ENCODE measurements around the gene SPTBN2. TPM values are rescaled to one million over a fixed set of nuclear protein-coding genes. Genes with fewer than 3 reads are reported as not detected.

Gene SPTBN2
- total and polyA plus RNA-seq, 2 of the 4 experiments (the other 2 are of a cell fraction): 0.18 to 0.41 TPM

- TF ChIP-seq RCOR1 (IDR thresholded peaks at IDR 0.05; ENCODE audit: insufficient replicate concordance, low read length): no peak
These were observed 43.5 kb downstream of the SPTBN2 start (continued) for GRCh38 chr11:66685276-66686099.

GRCh38 chr11:66684635-66685034 lies 44.4 kb downstream of the SPTBN2 start:
- no peak overlapping the region for H2BK15ac ChIP-seq (ENCODE audit: low read depth, low read length)
- H2BK20ac ChIP-seq (ENCODE audit: low read depth, low read length): no peak overlapping the region
- H3K79me1 ChIP-seq (ENCODE audit: low read depth in 1 of 2, low read length in 2 of 2): no peaks in the 10 kb centered on the region
- H3K9me1 ChIP-seq (ENCODE audit: insufficient read depth, low read length): no peaks in the 10 kb centered on the region
- H3K36me3 ChIP-seq (ENCODE audit: control insufficient read depth, insufficient read depth, low read length): 0 out of 2 replicates have a peak, but pooled peaks cover 1% of the 10 kb centered on the region
- no peak overlapping the region for H2BK5ac ChIP-seq (ENCODE audit: low read depth, low read length, poor library complexity, severe bottlenecking)
- H3K27me3 ChIP-seq (ENCODE audit: control insufficient read depth, insufficient read depth, low read length): no peaks in the 10 kb centered on the region
- no peak overlapping the region for H3K23ac ChIP-seq (ENCODE audit: low read depth, low read length)
- H4K20me1 ChIP-seq (ENCODE audit: insufficient read depth, low read length): no peaks in the 10 kb centered on the region; the same call in 1 of the 2 replicates
- ChIA-PET POLR2A (ENCODE audit: unreplicated experiment) (no interaction called here), CTCF (no interaction called here)
- H4K91ac ChIP-seq (ENCODE audit: insufficient read depth, low read depth, low read length): no peak overlapping the region
- no peak overlapping the region for H3K4me2 ChIP-seq (ENCODE audit: low read depth, low read length)
- WGBS, 2 experiments (ENCODE audit: extremely low coverage in 2 of 2, insufficient read length in 1 of 2): 60% methylated on average over 1 of the region's 2 CpGs; no CpG with 5 or more reads in 1 of the 2 experiments
- dilution Hi-C loops (cut with HindIII; ENCODE audit: low sequenced_read_pairs, unreplicated experiment) (no loop called here), in situ Hi-C loops (cut with MboI; ENCODE audit: low sequenced_read_pairs) (loop anchor here (10.0 kb wide), 1 partner anchor 280 kb away; no protein-coding TSS in a partner anchor), intact Hi-C loops (cut with micrococcal nuclease) (no loop called here)
- DNase-seq (no peak), ATAC-seq (ENCODE audit: low read depth) (no peak)
- BruUV-seq (replicated peaks): no TSS peak
- H3K4me3 ChIP-seq (ENCODE audit: insufficient read depth, low read depth, low read length): no peak overlapping the region
- TF ChIP-seq CTCF (conservative IDR thresholded peaks at IDR 0.05; ENCODE audit: low read depth, low read length) (no peak), NFE2L2 (IDR thresholded peaks at IDR 0.05; ENCODE audit: low read depth, low read length) (no peak)
- H3K14ac ChIP-seq (replicated peaks; ENCODE audit: low read depth, low read length): no peak overlapping the region
- H3K27ac ChIP-seq (ENCODE audit: insufficient read depth, low read length): no peak overlapping the region
- H2AK9ac ChIP-seq (replicated peaks; ENCODE audit: low read depth, low read length, poor library complexity): no peak overlapping the region
- H3K9me3 ChIP-seq (ENCODE audit: control insufficient read depth, insufficient read depth, low read length): no peaks in the 10 kb centered on the region
- H3K9ac ChIP-seq (ENCODE audit: low read depth, low read length): no peak overlapping the region
- no peak overlapping the region for H4K8ac ChIP-seq (ENCODE audit: low read depth in 2 of 2, low read length in 2 of 2)
- no peak overlapping the region for H2BK120ac ChIP-seq (ENCODE audit: low read depth, low read length)
- no peak overlapping the region for H3K4ac ChIP-seq (ENCODE audit: low read depth, low read length)
- no peak overlapping the region for H3K56ac ChIP-seq (ENCODE audit: extremely low read depth, insufficient read depth, low read length)
- H2AFZ ChIP-seq (replicated peaks; ENCODE audit: low read length, poor library complexity): no peak overlapping the region
- H3K18ac ChIP-seq (ENCODE audit: low read depth, low read length): no peak overlapping the region
- no peak overlapping the region for H2AK5ac ChIP-seq (ENCODE audit: low read depth, low read length)
- H3K4me1 ChIP-seq (ENCODE audit: control insufficient read depth, insufficient read depth, low read length): no peaks in the 10 kb centered on the region
- H4K5ac ChIP-seq (ENCODE audit: low read depth, low read length): no peak overlapping the region
